Activated CD4-positive, CD25-positive, alpha-beta regulatory T cell treated with anti-CD3 and anti-CD28 coated beads, Interleukin-2, amount 50 U/mL, for 72 hours (primary cell): ENCODE data around the gene KRT222.

Experiments used
- DNase-seq: peaks from one replicate; pipeline ENCODE4 v3.0.0; 2021

Gene KRT222

DNA sequence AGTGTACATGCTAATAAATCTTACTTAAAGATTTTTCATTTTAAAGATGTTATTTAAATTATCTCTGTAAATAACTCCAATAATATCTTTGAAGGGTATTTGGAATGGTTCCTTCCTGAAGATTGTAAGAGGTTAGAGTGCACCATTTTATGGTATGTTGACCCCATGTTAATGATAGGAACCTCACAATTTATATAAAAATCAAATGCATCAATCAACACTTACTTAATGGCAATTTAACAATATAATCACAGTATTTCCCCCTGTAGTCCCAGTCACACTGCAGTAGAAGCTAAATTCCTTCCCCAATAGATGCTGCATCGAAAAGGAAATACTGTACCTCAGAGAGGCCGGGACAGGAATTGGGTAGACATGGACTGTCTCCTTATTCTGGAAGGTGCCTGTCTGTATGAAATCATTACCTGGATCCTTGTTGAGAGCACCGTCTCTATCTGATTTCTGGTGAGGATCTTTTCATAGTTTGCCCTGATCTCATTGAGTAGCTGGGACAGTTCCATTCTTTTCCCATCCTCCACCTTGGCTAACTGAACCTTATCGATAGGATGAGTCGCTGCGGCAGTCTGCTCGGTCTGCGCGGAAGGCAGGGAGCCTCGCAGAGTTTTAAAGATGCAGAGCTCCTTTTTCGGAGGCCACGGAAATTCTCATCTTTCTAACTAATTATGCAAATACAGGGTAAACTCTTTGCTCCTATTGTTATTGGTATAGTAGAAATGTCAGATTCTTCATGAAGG is at the start of gene KRT222:
KRT222 (minus strand) TSS at position 596 of the 752 bp plus-strand sequence; CDS start at position 518, 78 bp downstream.
- DNase-seq, result no peak

DNA sequence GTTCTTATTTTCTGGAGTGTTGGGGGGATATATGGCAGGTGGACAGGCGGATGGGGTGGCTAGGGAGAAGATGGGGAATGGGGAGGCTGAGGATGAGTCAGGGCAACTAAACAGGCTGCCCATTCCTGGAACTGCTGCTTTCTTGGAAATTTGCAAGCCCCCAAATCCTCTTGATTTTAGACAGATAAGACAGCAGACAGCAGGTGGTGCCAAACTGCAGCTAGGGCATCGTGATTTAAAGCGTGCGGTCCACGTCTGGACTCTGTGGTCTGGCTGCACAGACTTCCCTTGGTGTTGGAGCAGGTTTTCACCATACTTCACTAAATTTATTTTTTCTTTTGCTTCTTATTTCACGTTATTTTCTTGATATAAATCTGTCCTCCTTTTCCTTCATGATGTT is 49.5 kb upstream of the KRT222 start:
- no peak for DNase-seq

DNA sequence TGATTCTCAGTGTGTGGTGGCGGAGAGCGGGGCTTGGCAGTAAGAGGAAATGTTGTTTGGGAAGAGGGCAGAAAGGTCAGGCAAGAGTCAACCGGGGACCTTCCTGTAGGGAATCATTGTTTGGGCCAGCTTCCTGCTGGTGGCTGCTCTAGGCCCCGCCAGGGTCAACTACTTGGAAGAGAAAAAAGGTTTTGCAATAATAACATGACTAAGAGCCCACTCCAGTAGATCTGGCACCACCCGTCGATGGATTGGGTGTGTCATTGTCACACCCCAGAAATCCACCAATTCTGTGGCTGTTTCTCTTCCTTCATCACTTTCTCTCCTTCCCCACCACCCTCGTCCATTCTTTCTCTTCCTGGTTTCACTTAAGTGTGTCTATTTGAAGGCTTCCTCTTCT is 42.8 kb upstream of the KRT222 start:
- DNase-seq, result no peak

DNA sequence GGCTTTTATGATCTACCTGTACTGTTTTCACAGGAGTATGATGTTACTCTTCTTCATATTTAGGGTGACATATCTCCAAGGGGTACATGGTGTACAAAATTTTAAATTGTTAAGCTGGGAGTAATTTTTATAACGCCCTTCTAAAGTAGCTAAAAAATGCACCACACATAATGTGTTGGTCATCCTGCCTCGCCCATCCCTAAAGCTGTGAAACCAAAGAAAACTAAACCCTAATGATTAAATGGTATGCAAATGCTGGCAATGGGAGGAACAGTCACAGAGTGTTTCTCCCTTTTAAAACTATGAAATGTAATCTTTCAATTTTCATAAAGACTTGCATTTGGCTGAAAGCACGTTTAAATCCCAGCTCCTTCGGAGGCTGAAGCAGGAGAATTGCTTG is 40.6 kb upstream of the KRT222 start:
- no peak for DNase-seq

DNA sequence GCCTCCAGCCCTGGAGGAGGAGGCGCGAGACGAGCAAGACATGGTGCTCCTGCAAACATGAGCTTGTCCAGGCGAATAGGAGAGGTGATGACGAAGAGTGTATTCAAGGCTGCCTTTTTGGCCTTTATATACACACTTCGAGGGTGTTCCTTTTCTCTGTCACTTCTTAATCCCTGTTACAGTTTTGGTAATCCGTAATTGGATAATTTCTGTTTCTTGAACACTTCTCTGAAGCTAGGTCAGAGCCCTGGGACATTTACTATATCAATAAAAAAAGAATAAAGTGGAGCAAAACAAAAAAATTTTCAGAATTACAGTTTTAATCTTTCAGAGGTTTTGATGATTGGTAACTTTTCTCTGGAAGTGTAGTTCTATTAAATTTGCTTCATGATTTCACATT is 38.7 kb upstream of the KRT222 start, which contains the start of gene KRT24:
KRT24 (minus strand) TSS at position 101 of the 400 bp plus-strand sequence; CDS start at position 42, 59 bp downstream.
- no peak for DNase-seq

DNA sequence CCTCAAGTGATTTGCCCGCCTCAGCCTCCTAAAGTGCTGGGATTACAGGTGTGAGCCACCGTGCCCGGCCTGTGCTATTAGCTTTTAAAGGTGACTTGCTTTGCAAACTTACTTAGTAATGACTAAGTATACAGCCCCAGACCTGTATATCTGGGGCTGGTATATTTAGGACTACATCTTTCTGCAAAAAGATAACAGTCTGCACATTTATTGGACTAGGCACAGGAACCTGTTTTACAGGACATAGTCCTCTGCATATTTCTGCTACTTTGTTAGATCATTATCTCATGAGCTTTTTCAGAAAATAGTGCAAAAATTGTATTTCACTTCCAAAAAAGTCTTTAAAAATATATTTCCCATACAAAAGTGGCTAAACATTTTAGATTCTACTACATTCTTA is 37.3 kb upstream of the KRT222 start:
- no peak for DNase-seq

DNA sequence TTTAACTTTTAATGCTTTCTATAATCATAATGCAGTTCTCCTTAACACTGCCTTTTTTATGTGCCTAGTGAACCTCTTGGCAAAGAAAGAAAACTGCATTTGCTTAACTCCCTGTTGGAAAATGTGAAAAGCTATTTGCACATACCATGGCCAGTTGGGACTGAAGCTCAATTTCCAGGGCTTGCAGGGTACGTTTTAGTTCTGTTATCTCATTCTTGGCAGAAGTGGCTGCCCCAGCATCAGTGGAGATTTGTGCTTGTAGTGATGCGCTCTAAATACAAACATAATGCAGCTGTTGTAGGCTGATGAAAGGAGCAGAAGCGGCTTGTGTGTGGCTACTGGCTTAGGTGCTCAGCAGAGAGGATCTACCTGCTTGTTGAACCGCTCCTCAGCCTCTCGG is 34.9 kb upstream of the KRT222 start:
- DNase-seq, result no peak

DNA sequence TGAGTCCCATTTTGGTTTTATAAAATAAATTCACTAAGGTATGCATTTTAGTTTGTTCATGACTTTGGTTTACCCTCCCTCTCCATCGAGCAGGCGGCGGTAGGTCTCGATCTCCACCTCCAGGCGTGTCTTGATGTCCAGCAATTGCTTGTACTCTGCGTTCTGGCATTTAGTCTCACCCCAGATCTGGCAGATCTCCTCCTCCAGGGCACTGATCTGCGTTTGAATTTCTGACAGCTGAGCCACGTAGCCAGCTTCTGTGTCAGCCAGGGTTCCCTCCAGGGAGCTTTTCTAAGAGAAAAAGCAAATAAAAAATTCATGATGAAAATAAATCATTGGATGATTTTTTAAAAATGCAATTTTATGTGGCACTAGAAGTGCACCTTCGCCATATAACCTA is 34.4 kb upstream of the KRT222 start:
- DNase-seq, result no peak

DNA sequence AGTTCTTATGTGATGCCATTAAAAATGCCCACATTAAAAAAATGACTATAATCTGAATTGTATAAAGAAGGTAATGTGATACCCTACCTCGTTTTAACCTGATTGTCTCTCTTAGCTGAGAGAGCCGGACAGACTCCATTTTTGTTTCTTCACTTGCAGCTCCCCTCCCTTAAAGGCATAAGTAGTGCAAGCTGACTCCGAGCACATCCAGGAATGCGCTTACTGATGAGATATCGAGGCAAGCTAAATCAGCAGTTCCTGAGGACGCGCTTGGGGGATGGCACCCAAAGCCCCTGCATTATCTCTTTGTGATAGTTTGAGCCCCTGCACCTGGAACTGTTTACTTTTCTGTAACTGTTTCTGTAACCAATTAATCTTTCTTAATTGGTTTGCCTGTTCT is 32.3 kb upstream of the KRT222 start:
- DNase-seq, result no peak

DNA sequence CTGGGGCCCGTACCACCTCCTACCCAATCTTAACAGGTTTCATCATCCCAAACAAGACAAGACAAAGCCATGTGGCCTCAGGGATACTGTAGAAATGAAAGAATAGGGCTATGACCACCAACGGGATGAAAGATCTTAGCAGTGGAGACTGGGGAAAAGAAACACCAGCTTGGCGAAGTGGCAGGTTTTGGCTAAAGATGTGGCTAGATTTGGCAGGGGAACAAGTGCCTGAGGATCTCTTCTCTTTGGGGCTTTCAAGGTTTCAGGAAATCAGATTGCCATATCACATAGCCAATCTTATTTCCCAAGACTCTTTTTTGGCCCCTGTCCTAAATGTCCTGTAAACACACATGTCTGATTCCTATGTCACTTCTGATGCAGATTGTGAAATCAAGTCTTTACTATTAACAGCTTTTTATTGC is 31.7 kb upstream of the KRT222 start:
- no peak for DNase-seq

DNA sequence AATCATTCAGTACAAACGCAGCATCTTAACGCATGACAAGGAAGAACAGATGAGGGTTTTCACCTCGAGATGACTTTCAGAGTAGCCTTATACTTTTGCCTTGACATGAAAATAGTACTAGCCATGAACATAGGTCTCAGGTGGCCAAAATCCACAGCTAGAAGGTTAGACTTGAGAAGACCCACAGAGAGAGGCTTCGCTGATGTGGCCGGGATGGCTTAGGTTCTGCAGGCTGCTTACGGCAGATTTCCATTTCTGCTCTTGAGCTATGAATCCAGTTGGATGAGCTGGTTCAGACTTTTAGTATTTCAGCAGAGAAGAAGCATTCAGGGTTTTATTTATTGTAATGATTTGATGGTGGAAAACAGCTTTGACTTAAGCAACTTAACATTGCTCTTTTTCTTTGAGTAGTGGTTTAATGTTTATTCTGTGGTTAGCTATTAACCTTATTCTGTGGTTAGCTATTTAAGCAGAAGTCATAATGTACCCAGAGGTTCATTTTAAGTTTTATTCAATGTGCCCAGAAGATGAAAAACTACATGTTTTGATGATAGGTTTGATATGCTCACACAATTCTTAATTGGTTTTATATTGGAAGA is 31.0 kb upstream of the KRT222 start:
- DNase-seq, result no peak

DNA sequence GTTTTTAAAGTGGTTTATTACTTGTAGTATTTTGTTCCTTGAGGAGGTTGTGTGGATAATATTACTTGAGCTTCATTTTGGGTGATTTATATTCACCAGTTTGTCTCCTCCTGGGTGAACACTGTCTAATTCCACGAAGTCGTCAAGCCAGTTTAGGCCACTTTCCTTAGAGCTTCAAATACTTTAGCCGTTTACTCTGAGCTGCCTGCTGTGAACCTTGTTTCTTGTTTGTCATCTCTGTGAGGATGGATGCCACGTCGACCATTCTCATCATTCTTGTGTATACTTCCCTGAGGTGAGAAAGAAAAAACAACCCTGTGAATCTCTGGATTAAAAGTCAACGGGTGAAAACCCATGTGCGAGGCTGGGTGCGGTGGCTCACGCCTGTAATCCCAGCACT is 29.6 kb upstream of the KRT222 start:
- no peak for DNase-seq

DNA sequence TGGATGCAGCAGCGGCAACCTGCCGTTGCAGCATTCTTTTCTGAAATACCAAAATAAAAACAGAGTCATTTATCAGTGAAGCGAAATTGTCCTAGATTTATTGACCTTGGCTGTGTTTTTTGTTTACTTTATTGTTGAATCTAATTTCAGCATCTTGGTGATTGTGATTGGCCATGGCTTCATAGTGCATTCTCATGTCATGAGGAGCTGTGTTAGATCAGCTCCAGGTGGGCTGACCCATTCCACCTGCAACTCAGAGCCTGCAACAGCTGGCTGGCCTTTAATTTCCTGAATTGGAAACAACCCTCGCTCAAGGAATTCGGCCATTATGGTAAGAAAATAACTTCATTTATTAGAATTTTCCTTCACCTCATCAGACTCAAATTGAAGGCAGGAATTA is 22.1 kb upstream of the KRT222 start:
- DNase-seq, result no peak

DNA sequence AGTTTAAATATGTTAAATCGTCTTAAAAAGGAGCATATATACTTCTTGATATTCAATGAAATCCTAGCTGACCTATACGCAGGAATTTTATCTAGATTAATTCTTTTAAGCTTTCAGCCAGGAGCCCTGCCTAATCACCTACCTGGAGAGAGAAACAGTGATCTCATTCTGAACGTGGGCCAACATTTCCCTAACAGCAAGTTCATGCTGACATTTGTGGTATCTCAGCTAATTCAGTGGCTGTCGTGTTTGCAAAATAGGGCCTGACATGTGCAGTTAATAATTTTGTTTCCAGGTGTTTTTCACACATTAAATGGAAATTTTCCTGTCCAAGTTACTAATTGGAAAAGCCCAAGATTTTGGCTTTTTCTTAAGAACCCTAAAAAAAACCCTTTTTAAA is 21.2 kb upstream of the KRT222 start:
- no peak for DNase-seq

DNA sequence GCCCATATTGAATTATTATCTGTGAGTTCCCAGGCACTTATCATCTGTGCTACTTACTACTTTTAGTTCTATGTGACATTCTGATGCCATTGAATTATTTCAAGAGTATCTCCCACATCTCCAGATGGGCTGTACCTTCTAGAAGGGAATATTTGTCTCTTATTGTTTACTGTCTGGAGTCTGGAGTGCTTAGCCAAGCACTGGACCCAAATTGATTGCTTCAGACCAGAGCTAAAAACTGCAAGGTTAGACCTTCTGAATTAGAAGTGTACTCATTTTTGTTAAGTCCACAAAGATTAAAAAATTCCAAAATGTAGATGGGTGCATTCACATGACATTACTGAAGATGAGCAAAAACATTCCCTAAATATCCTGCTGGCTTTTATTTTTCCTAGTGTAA is 16.0 kb upstream of the KRT222 start:
- DNase-seq, result no peak

DNA sequence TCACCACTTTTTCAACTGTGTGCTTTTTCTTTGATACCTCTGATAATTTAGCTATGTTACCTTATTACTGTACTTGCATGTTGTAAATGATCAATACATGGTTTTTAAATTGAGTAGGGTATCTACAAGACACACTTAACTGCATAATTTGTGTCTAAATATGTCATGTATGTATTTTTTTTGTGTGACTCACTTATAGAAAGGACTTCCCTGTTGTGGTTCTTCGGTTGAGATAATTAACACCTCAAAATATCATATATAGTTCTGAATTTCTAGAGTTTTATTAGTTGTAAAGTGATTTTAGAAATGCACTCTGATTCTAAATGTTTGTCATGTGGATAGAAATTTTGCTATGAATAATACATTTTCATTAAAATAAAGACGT is 14.5 kb upstream of the KRT222 start:
- DNase-seq, result no peak

DNA sequence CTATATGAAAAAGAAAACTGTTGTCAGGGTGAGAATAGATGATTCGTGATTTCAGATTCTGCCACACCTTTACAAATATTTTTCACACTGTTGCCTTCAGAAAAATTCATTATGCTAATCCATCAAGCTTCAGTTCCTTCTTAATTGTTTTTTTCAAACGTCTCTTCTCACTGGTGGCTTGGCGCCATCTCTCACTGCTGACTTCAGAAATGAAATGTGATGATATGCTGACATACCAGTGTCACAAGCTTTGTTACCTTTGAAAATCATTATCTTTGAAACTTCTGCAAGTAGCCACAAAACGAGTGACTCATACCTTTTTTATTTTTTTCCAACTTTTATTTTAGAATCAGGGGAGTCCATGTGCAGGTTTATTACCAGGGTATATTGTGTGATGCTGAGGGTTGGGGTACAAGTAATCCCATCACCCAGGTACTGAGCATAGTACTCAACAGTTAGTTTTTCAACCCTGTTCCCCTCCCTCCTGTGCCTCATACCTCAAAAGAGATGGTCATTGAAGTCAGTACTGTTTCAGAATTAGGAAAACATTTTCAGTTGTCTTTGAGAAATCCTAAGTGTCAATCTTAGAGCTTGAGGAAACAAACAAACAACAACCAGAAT is 14.0 kb upstream of the KRT222 start:
- DNase-seq, result no peak

DNA sequence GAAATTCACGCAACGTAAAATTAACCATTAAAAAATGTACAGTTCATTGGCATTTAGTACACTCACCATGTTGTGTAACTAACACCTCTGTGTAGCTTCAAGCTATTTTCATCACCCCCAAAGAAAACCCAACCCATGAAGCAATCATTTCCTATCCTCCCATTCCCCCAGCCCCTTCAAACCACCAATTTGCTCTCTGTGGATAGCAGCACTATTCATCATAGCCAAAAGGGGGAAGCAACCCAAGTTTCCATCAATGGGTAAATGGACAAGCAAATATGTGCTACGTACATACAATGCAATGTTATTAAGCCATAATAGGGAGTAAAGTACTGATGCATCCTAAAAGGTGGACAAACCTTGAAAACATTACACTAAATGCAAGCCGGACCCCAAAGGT is 10.9 kb upstream of the KRT222 start:
- DNase-seq, result no peak

DNA sequence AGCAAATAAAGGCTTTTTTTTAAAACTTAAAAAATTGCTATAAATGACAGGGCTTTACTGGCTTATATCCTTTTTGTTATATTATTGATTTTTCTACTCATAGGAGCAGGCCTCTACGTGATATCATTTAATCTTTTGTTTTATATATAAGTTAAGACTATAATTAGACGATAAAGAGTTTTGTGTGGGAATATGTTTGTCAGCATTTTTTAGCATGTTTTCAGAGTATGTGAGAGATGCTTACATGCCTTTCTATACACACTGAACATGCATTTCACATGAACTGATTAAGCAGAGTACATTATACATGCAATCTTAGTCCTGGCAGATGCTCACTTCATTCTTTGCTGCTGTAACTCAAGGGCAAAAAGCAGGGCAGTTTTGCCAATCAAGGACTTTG is 7.7 kb upstream of the KRT222 start:
- no peak for DNase-seq

DNA sequence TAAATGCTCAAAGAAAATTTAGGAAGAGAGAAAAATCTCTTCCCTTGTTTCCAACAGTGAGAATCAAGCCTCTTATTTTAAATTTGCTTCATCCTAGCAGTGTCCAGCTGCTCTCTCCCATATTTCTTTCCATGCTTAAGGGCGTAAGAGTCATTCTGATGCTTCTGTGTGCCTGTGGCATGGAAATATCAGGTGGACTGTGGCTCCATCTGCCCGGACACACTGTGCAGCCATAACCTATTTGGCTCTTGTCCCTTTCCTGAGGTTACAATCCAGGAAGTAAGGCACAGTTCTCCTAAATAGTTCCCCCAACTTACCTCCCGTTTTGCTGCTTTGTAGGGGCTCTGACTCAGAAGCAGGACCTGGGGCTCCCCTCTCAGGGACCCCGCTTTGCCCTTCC is 6.3 kb upstream of the KRT222 start:
- no peak for DNase-seq

DNA sequence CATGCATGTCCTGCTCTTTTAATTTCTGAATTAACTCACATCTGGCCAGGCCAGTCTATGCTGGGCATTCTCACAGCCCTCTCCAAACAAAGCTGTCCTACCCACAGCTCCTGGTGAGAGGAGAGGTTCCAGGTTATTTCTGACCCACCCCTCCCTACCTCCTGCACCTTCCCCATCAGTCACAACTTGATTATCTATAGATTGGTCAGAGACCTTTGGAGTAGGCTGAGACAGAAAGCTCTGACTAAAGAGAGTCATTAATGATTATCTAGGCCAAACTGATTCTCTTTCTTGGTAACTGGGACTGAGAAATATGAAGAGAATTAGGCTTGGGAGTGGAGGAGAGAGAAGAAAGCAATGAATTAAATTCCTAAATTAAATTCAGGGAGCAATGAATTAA is 1.4 kb upstream of the KRT222 start:
- DNase-seq, result no peak

DNA sequence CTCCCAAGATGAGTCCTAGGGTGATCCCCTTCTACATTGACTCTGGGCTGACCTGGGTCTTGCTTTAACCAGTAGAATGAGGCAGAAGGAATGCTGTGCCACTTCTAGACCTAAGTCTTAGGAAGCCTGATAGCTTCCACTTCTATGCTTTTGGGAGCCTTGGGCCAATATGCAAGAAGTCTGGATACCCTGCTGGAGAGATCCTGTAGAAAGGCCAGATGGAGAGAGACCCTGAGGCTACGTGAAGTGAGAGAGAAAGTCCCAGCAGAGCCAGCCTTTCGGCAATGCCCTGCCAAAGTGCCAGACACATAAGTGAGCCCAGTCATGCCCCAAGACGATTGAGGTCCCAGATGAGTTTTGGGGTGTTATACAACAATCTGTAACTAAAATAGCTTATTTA is 1.7 kb downstream of the KRT222 start:
- DNase-seq, result no peak

DNA sequence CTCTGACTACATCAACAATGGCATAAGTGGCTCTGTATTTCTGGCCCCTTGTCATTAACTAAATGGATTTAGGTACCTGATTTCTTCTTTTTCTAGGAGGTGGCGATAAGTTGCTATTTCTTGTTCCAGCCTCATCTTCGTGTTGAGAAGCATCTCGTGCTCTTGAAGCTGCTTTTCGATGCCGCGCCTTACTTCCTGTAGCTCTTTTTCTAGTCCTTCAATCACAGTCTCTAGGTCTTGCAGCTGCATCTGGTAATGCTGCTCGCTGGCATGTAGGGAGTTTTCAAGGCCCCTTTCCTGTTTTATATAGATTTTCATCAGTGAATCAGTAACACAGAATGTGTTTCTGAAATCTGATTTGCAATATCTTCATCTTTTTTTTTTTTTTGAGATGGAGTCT is 5.1 kb downstream of the KRT222 start:
- DNase-seq, result no peak

DNA sequence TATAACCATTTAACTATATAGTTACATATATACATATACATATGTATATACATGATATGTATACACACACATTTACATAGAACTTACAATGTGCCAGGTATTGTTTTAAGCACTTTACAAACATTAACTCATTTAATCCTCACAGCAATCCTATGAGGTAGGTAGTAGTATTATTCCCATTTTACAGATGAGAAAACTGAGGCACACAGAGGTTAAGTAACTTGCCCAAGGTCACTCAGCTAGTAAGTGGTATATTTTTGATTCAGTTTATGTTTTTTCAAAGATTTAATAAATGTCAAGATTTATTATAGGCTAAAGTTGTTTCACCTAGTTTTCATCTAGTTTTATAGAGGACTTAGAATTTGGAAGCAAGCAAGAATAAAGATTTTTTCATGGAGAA is 6.6 kb downstream of the KRT222 start:
- DNase-seq, result no peak

DNA sequence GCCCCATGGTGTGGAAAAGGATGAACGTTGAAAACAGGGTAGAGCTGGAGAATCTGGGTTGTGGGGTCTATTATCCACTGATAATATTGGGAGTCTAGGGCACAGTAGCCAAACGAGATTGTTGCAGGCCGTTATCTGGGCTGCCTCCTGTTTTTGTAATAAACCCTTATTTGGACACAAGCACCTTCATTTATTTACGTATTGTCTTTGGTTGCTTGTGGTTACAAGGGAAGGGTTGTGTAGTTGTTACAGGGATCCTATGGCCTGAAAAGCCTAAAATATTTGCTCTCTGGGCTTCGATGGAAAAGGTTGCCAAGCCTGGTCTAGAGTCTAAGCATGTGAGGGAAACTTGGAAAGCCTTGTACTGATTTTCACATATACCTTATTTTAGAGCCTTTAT is 13.0 kb downstream of the KRT222 start:
- no peak for DNase-seq
